ENCODE results near the gene GNLY.

DNA sequence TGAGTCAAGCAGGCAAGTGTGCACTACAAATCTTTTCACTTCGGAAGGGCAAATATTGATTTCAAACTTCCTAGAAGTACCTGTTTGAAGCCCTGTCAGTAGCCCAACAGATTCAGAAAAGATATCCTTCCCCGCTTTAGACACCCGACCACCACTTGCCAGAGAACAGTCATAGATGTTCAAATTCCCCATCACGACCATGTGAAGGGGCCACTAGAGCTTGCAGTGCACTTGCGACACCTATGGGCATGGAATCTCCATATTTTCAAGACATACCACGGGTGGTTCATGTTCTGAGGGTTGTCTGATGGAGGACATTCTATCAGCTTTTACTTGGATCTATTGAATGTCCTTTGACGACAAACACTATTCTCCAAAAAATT lies 23.8 kb downstream of the GNLY start:
- TF ChIP-seq, protein P1, sequence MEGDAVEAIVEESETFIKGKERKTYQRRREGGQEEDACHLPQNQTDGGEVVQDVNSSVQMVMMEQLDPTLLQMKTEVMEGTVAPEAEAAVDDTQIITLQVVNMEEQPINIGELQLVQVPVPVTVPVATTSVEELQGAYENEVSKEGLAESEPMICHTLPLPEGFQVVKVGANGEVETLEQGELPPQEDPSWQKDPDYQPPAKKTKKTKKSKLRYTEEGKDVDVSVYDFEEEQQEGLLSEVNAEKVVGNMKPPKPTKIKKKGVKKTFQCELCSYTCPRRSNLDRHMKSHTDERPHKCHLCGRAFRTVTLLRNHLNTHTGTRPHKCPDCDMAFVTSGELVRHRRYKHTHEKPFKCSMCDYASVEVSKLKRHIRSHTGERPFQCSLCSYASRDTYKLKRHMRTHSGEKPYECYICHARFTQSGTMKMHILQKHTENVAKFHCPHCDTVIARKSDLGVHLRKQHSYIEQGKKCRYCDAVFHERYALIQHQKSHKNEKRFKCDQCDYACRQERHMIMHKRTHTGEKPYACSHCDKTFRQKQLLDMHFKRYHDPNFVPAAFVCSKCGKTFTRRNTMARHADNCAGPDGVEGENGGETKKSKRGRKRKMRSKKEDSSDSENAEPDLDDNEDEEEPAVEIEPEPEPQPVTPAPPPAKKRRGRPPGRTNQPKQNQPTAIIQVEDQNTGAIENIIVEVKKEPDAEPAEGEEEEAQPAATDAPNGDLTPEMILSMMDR (conservative IDR thresholded peaks at IDR 0.05 in 1 of 2, IDR thresholded peaks at IDR 0.05 in 1 of 2; ENCODE audit: extremely low read depth in 1 of 2, insufficient read depth in 1 of 2, low read depth in 1 of 2, low read length in 2 of 2), result no peak
- no peak for TF ChIP-seq EZH2 (IDR thresholded peaks at IDR 0.05; ENCODE audit: borderline replicate concordance, low read length)
